Mesendoderm (in vitro differentiated cells): ENCODE results near the gene RETN.

Experiments
- DNase-seq: peaks from one replicate; pipeline ENCODE4 v3.0.0; 2013
- H2AK5ac ChIP-seq: 2 replicates; pipeline ENCODE4 v1.6.1; 2013; ENCODE audit warnings: low read length, inconsistent platforms
- H2BK120ac ChIP-seq: 2 replicates; pipeline ENCODE4 v1.6.1; 2013; ENCODE audit warnings: low read depth, mild to moderate bottlenecking, low read length, moderate library complexity, mixed read lengths
- H2BK15ac ChIP-seq: replicated peaks from 2 replicates; pipeline ENCODE4 v1.6.1; 2013; ENCODE audit warnings: low read depth, mild to moderate bottlenecking, moderate library complexity
- H2BK5ac ChIP-seq: 2 replicates; pipeline ENCODE4 v1.6.1; 2013; ENCODE audit warnings: low read length, inconsistent platforms
- H3K18ac ChIP-seq: 2 replicates; pipeline ENCODE4 v1.6.1; 2013; ENCODE audit warnings: mild to moderate bottlenecking, low read length, mixed read lengths
- H3K23ac ChIP-seq: one replicate; pipeline ENCODE4 v1.6.1; 2013; ENCODE audit warnings: low read length
- H3K27ac ChIP-seq: 2 replicates; pipeline ENCODE4 v1.5.1; 2013; ENCODE audit warnings: low read depth, mild to moderate bottlenecking, inconsistent platforms, low read length, moderate library complexity
- H3K27me3 ChIP-seq: 2 replicates; pipeline ENCODE4 v1.6.1; 2013; ENCODE audit warnings: low read length, control low read depth, mild to moderate bottlenecking, inconsistent platforms; ENCODE audit not compliant: insufficient read depth, poor library complexity
- H3K36me3 ChIP-seq: 2 replicates; pipeline ENCODE4 v1.6.1; 2013; ENCODE audit warnings: low read length, inconsistent platforms; ENCODE audit not compliant: control insufficient read depth, insufficient read depth
- H3K4ac ChIP-seq: one replicate; pipeline ENCODE4 v1.6.1; 2013; ENCODE audit warnings: low read depth, mild to moderate bottlenecking, low read length, moderate library complexity
- H3K4me1 ChIP-seq: 2 replicates; pipeline ENCODE4 v1.6.1; 2013; ENCODE audit warnings: low read depth, low read length, inconsistent platforms; ENCODE audit not compliant: control insufficient read depth
- H3K4me2 ChIP-seq: 2 replicates; pipeline ENCODE4 v1.6.1; 2013; ENCODE audit warnings: low read length
- H3K4me3 ChIP-seq: 2 replicates; pipeline ENCODE4 v1.5.1; 2013; ENCODE audit warnings: mild to moderate bottlenecking, low read length
- H3K56ac ChIP-seq: one replicate; pipeline ENCODE4 v1.6.1; 2013; ENCODE audit warnings: low read length
- H3K79me1 ChIP-seq: 2 replicates; pipeline ENCODE4 v1.6.1; 2013; ENCODE audit warnings: low read length, inconsistent platforms
- H3K79me2 ChIP-seq: 2 replicates; pipeline ENCODE4 v1.6.1; 2013; ENCODE audit warnings: mild to moderate bottlenecking, low read length; ENCODE audit not compliant: control insufficient read depth, insufficient read depth
- H3K9ac ChIP-seq: 2 replicates; pipeline ENCODE4 v1.6.1; 2013; ENCODE audit warnings: low read length, inconsistent platforms
- H4K5ac ChIP-seq: one replicate; pipeline ENCODE4 v1.6.1; 2013; ENCODE audit warnings: low read length
- H4K8ac ChIP-seq: one replicate; pipeline ENCODE4 v1.6.1; 2013; ENCODE audit warnings: low read depth, mild to moderate bottlenecking, control low read depth, low read length, moderate library complexity
- WGBS: extraction: QIAGEN DNeasy Blood & Tissue Kit; methylation state at CpG from one replicate; pipeline ENCODE4 v1.1.7; 2013; ENCODE audit warnings: low lambda C conversion rate, missing lambda C conversion rate; ENCODE audit not compliant: insufficient coverage; ENCODE audit errors: extremely low coverage; 5-methylcytosine and 5-hydroxymethylcytosine counted together

The RETN gene

GRCh38 chr19:7690779-7691258 lies 22.0 kb downstream of the RETN start:
- Histone ChIP-seq H3K4me3 (no peak overlapping the region), H3K4me1 (no peaks in the 10 kb centered on the region), H3K27me3 (no peaks in the 10 kb centered on the region), H2AK5ac (no peak overlapping the region), H3K79me2 (no peaks in the 10 kb centered on the region), H3K79me1 (no peaks in the 10 kb centered on the region), H2BK15ac (no peak overlapping the region), H2BK120ac (no peak overlapping the region), H3K27ac (no peak overlapping the region), H3K4me2 (no peak overlapping the region), H3K9ac (no peak overlapping the region), H3K56ac (no peak overlapping the region), H4K5ac (no peak overlapping the region), H2BK5ac (no peak overlapping the region), H3K4ac (no peak overlapping the region), H3K18ac (no peak overlapping the region), H3K23ac (no peak overlapping the region), H4K8ac (no peak overlapping the region), H3K36me3 (no peaks in the 10 kb centered on the region)
- no peak for DNase-seq
- no CpG with 5 or more reads among the region's 8 CpGs for WGBS

- no peak overlapping the region for H3K18ac ChIP-seq
- no peaks in the 10 kb centered on the region for H3K36me3 ChIP-seq
- H2BK120ac ChIP-seq: no peak overlapping the region
- no peaks in the 10 kb centered on the region for H3K79me2 ChIP-seq
- H3K4me1 ChIP-seq: no peaks in the 10 kb centered on the region
- H2BK15ac ChIP-seq: no peak overlapping the region
- H4K5ac ChIP-seq: no peak overlapping the region
- no peak overlapping the region for H3K56ac ChIP-seq
- DNase-seq: no peak
- no peaks in the 10 kb centered on the region for H3K79me1 ChIP-seq
- H3K27ac ChIP-seq: no peak overlapping the region
- no peak overlapping the region for H3K9ac ChIP-seq
- H4K8ac ChIP-seq: no peak overlapping the region
- no peak overlapping the region for H3K4ac ChIP-seq
- H3K27me3 ChIP-seq: no peaks in the 10 kb centered on the region
- H3K4me3 ChIP-seq: no peak overlapping the region
- no peak overlapping the region for H2BK5ac ChIP-seq
- no peak overlapping the region for H2AK5ac ChIP-seq
- no peak overlapping the region for H3K23ac ChIP-seq
- no peak overlapping the region for H3K4me2 ChIP-seq
Observed at GRCh38 chr19:7691497-7691896, 22.6 kb downstream of the RETN start.

GRCh38 chr19:7692417-7693088 lies 23.7 kb downstream of the RETN start:
- H4K5ac ChIP-seq: no peak overlapping the region
- no peaks in the 10 kb centered on the region for H3K79me2 ChIP-seq
- H2BK5ac ChIP-seq: no peak overlapping the region
- no peak overlapping the region for H3K4me3 ChIP-seq
- no peaks in the 10 kb centered on the region for H3K4me1 ChIP-seq
- H3K36me3 ChIP-seq: no peaks in the 10 kb centered on the region
- no peak overlapping the region for H3K27ac ChIP-seq
- H2BK120ac ChIP-seq: no peak overlapping the region
- H3K4me2 ChIP-seq: no peak overlapping the region
- no peak overlapping the region for H3K23ac ChIP-seq
- H3K4ac ChIP-seq: no peak overlapping the region
- no peaks in the 10 kb centered on the region for H3K27me3 ChIP-seq
- no peak overlapping the region for H3K9ac ChIP-seq
- H3K18ac ChIP-seq: no peak overlapping the region
- H4K8ac ChIP-seq: no peak overlapping the region
- H3K79me1 ChIP-seq: no peaks in the 10 kb centered on the region
- no peak overlapping the region for H2BK15ac ChIP-seq
- no peak overlapping the region for H3K56ac ChIP-seq
- 100% methylated on average over 4 of the region's 13 CpGs for WGBS
- no peak overlapping the region for H2AK5ac ChIP-seq
- DNase-seq: no peak

DNA sequence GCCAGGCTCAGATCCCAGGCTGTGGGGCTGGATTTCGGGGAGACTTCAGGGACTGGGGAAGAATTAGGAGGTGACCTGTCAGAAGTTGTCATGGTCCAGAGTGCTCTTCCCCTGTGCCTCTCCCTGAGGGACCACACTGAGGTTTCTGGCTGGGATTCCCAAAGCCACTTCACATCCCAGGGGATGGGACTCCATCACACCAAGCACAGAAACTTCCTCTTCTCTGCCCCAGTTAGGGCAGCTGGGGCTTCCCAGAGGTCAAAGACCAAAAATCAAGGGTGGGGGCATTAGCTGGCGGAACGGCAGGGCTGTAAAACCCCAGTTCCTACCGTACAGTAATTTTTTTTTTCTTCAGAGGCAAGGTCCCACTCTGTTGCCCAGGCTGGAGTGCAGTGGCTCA lies 25.6 kb downstream of the RETN start:
- Histone ChIP-seq H3K23ac (no peak overlapping the region), H2BK5ac (no peak overlapping the region), H3K4ac (no peak overlapping the region), H3K27me3 (no peaks in the 10 kb centered on the region), H3K79me1 (no peaks in the 10 kb centered on the region), H4K5ac (no peak overlapping the region), H3K4me3 (no peak overlapping the region), H3K56ac (no peak overlapping the region), H3K27ac (no peak overlapping the region), H3K9ac (no peak overlapping the region), H4K8ac (no peak overlapping the region), H3K36me3 (no peaks in the 10 kb centered on the region), H3K18ac (no peak overlapping the region), H3K4me1 (no peaks in the 10 kb centered on the region), H3K79me2 (no peaks in the 10 kb centered on the region), H2BK120ac (no peak overlapping the region), H2AK5ac (no peak overlapping the region), H2BK15ac (no peak overlapping the region), H3K4me2 (no peak overlapping the region)
- no CpG with 5 or more reads among the region's 4 CpGs for WGBS
- DNase-seq: no peak

DNA sequence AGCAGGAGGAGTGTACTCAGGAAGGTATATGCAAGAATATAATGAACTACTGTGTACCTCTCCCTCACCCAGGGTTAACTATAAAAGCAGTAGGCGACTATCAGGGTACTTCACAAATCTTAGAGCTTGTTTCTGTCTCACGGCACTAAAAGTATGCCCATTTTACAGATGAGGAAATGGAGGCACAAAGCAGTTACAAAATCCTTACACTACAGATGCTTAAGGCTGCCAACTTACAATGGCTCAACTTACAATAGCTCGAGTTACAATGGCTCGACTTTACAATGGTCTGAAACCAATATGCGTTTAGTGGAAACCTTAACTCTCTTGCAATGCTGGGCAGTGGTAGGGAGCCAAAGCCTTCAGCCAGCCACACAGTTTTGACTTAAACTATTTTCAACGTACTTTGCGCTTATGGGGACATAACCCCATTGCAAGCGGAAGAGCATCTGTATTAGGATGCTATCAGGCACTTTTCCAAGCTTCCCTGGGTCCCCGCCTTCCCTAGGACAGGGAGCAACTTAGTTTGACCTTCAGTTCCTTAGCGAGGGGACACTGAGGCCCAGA lies 29.0 kb downstream of the RETN start:
- Histone ChIP-seq H2BK120ac (no peak overlapping the region), H3K9ac (no peak overlapping the region), H3K79me2 (no peaks in the 10 kb centered on the region), H3K27me3 (no peaks in the 10 kb centered on the region), H3K79me1 (no peaks in the 10 kb centered on the region), H2BK5ac (no peak overlapping the region), H3K23ac (no peak overlapping the region), H2BK15ac (no peak overlapping the region), H3K4ac (no peak overlapping the region), H3K4me2 (no peak overlapping the region), H4K5ac (no peak overlapping the region), H3K56ac (no peak overlapping the region), H3K4me1 (no peaks in the 10 kb centered on the region), H3K4me3 (no peak overlapping the region), H3K18ac (no peak overlapping the region), H3K36me3 (no peaks in the 10 kb centered on the region), H3K27ac (no peak overlapping the region), H2AK5ac (no peak overlapping the region), H4K8ac (no peak overlapping the region)
- no peak for DNase-seq
- no CpG with 5 or more reads among the region's 10 CpGs for WGBS

DNA sequence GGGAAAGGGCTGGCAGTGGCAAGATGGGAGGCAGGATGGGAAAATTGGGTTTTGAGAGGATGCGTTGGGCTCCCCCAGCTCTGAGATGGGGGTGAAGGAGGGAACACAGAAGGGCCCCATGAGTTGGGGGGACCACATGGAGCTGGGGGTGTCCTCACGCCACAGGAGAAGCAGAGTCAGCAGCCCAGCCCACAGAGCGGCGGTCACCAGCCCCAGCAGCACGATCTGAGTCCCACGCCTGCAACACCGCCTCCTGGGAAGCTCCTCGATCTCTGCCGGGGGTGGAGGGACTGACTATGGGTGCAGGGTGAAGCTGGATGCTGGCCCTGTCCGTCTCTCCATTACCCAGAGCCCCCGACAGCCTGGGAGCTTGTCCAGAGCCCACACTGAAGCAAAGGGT lies 29.7 kb downstream of the RETN start:
- no peak overlapping the region for H2BK15ac ChIP-seq
- H3K4me2 ChIP-seq: no peak overlapping the region
- no peak overlapping the region for H2AK5ac ChIP-seq
- H3K27me3 ChIP-seq: no peaks in the 10 kb centered on the region
- H3K79me2 ChIP-seq: no peaks in the 10 kb centered on the region
- H4K8ac ChIP-seq: no peak overlapping the region
- no peaks in the 10 kb centered on the region for H3K4me1 ChIP-seq
- no peak overlapping the region for H3K27ac ChIP-seq
- H3K56ac ChIP-seq: peak overlapping the region; percentile 3
- no CpG with 5 or more reads among the region's 11 CpGs for WGBS
- DNase-seq: no peak
- no peaks in the 10 kb centered on the region for H3K79me1 ChIP-seq
- no peak overlapping the region for H3K9ac ChIP-seq
- no peaks in the 10 kb centered on the region for H3K36me3 ChIP-seq
- no peak overlapping the region for H3K23ac ChIP-seq
- H2BK120ac ChIP-seq: no peak overlapping the region
- no peak overlapping the region for H3K4ac ChIP-seq
- no peak overlapping the region for H4K5ac ChIP-seq
- H3K4me3 ChIP-seq: no peak overlapping the region
- no peak overlapping the region for H2BK5ac ChIP-seq
- H3K18ac ChIP-seq: no peak overlapping the region
